OCI-LY3 (cell line): Measurements from ENCODE around the gene PCSK5.

ENCODE experiments used
- EZH2phosphoT487 ChIP-seq: fragments of 200-600 bp; shearing (Covaris generic); IDR thresholded peaks from 2 replicates; pipeline ENCODE4 v1.6.1; 2018; ENCODE audit warnings: antibody characterized with exemption, mixed run types, low read depth
- TF ChIP-seq, protein P1 (sequence below): fragments of 200-600, 300-600 bp; sonication (generic); IDR thresholded peaks from 2 replicates; pipeline ENCODE4 v1.5.1; 2014; ENCODE audit warnings: antibody characterized with exemption, low read length, low read depth

DNA sequence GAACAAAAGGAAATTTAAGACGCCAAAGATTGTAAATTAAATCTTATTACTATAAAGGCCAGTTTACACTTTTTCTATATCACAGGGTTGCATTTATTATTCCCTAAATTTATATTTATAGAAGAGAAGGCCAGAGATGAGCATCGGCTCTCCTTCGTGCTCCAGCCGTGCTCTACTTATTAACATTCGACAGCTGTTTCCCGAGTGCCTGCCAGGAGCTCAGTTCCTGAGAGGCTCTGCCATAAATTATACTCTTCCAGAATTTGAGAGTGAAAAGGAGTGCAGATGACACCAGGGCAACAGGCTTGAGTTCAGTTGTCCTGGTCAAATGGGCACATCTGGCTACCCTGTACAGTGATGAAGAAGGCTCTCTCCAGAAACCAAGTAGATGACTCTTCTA, 70.1 kb downstream of the PCSK5 start:
- TF ChIP-seq, protein P1, sequence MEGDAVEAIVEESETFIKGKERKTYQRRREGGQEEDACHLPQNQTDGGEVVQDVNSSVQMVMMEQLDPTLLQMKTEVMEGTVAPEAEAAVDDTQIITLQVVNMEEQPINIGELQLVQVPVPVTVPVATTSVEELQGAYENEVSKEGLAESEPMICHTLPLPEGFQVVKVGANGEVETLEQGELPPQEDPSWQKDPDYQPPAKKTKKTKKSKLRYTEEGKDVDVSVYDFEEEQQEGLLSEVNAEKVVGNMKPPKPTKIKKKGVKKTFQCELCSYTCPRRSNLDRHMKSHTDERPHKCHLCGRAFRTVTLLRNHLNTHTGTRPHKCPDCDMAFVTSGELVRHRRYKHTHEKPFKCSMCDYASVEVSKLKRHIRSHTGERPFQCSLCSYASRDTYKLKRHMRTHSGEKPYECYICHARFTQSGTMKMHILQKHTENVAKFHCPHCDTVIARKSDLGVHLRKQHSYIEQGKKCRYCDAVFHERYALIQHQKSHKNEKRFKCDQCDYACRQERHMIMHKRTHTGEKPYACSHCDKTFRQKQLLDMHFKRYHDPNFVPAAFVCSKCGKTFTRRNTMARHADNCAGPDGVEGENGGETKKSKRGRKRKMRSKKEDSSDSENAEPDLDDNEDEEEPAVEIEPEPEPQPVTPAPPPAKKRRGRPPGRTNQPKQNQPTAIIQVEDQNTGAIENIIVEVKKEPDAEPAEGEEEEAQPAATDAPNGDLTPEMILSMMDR, result no peak
- no peak for TF ChIP-seq EZH2phosphoT487
